Esophagus squamous epithelium (tissue), 4 donors: ENCODE measurements around the gene MZF1.
"Not testable (repeated sequence)": the region's sequence is repeated elsewhere in the genome, so short reads cannot be mapped to it uniquely, and the experiment has no call there.

Experiments used
- CTCF ChIP-seq, 6 experiments: fragments of 450-650 bp in 4 of 6; fragments of 200-600 bp in 2 of 6; sonication (generic) in 2 of 6; IDR thresholded peaks; one replicate each; pipeline ENCODE4 v1.5.1; 2016 to 2019; ENCODE audit warnings: antibody characterized with exemption in 6 of 6, mild to moderate bottlenecking in 4 of 6, moderate library complexity in 4 of 6
- POLR2A ChIP-seq, 4 donors: fragments of 450-650 bp; IDR thresholded peaks; one replicate each; pipeline ENCODE4 v1.6.1; 2017; ENCODE audit warnings: antibody characterized with exemption in 4 of 4, mild to moderate bottlenecking in 4 of 4, moderate library complexity in 3 of 4

- peak in 2 of 6 experiments; percentile 31 to 32 for TF ChIP-seq CTCF (IDR thresholded peaks at IDR 0.05)
- TF ChIP-seq POLR2A (IDR thresholded peaks at IDR 0.05), result not testable (repeated sequence)
Measured at GRCh38 chr19:58606251-58606896, 33.2 kb upstream of the MZF1 start.
